ENCODE results near the gene CSNK2A3.

CSNK2A3 gene

GRCh38 chr11:11302565-11302964 lies 50.5 kb downstream of the CSNK2A3 start:
- ChIA-PET POLR2A (no interaction called here), CTCF (no interaction called here)
- no peak for DNase-seq (ENCODE audit: low read depth, low spot score)

More at GRCh38 chr11:11302565-11302964, 50.5 kb downstream of the CSNK2A3 start:
- H3K4me3 ChIP-seq (ENCODE audit: low read depth, low read length): no peak overlapping the region
- TF ChIP-seq CTCF (IDR thresholded peaks at IDR 0.05; ENCODE audit: insufficient read depth, low read length, missing control alignments): no peak

Data from AG04449 (cell line).